Measurements from ENCODE around the gene SAP30BP.

DNA sequence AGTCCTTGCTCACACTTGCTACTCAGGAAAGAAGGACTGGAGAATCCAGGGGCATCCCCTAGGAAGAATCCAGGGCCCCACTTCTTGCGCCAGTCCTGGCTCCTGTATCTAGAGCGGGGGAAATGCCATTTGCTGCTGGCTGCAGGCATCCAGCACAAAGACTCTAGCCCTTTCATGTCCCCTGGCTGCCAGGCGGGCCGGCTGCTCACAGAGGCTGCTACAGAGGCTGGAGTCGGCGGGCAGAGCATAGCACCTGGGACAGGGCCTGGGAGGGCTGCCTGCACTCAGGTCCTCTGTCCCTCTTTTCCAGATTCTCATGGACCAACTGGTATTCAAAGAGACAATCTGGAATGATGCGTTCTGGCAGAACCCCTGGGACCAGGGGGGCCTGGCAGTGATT, 20.1 kb upstream of the SAP30BP start:
- TF ChIP-seq, protein P1, sequence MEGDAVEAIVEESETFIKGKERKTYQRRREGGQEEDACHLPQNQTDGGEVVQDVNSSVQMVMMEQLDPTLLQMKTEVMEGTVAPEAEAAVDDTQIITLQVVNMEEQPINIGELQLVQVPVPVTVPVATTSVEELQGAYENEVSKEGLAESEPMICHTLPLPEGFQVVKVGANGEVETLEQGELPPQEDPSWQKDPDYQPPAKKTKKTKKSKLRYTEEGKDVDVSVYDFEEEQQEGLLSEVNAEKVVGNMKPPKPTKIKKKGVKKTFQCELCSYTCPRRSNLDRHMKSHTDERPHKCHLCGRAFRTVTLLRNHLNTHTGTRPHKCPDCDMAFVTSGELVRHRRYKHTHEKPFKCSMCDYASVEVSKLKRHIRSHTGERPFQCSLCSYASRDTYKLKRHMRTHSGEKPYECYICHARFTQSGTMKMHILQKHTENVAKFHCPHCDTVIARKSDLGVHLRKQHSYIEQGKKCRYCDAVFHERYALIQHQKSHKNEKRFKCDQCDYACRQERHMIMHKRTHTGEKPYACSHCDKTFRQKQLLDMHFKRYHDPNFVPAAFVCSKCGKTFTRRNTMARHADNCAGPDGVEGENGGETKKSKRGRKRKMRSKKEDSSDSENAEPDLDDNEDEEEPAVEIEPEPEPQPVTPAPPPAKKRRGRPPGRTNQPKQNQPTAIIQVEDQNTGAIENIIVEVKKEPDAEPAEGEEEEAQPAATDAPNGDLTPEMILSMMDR (IDR thresholded peaks at IDR 0.05; ENCODE audit: low read depth, low read length, poor library complexity, severe bottlenecking) = no peak
- no peak for TF ChIP-seq EZH2phosphoT487 (IDR thresholded peaks at IDR 0.05; ENCODE audit: borderline replicate concordance, low read length)
